Inflammatory macrophage treated with lipopolysaccharide for 1 hour (primary cell): ENCODE measurements around the gene CD207.

Experiments used
- DNase-seq, 2 donors: peaks; one replicate each; pipeline ENCODE4 v3.0.0-alpha.2; 2020 to 2022

The CD207 gene

DNA sequence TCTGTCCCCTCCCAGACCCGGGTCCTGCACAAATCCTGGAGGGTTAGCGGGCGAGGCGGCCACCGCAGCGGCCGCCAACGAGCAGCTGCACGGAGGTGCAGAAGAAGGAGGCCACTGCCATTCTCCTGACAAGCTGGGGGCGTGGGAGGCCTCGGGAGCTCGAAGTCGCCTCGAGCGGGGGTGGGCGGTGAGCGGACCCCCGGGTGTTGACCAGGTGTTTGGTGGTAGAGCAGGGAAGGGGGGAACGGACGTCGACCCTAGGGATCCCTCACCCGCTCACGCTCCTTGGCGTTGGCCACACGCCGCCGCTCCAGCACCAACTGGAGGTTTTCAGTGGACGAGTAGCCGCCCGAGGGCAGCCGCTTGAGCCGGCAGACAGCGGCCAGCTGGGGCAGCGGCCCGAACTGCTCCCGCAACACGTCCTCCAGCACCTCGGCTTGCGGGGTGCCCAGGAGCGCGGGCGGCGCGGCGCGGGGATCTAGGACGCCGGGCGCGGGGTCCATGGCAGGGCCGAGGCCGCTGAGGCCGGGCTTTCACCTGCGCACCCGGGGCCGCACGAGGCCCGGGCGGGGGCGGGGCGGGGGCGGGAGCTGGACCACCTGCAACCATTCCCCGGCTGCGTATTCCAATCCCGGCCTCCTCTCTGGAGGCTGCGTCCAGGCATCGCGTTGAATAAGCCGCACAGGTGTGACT is 45.3 kb downstream of the CD207 start, which contains the start of gene FIGLA:
Gene FIGLA, minus strand, starts transcription at position 508 of the 693 bp plus-strand sequence. Its CDS starts 5 bp downstream, at position 503.
- no peak for DNase-seq

DNA sequence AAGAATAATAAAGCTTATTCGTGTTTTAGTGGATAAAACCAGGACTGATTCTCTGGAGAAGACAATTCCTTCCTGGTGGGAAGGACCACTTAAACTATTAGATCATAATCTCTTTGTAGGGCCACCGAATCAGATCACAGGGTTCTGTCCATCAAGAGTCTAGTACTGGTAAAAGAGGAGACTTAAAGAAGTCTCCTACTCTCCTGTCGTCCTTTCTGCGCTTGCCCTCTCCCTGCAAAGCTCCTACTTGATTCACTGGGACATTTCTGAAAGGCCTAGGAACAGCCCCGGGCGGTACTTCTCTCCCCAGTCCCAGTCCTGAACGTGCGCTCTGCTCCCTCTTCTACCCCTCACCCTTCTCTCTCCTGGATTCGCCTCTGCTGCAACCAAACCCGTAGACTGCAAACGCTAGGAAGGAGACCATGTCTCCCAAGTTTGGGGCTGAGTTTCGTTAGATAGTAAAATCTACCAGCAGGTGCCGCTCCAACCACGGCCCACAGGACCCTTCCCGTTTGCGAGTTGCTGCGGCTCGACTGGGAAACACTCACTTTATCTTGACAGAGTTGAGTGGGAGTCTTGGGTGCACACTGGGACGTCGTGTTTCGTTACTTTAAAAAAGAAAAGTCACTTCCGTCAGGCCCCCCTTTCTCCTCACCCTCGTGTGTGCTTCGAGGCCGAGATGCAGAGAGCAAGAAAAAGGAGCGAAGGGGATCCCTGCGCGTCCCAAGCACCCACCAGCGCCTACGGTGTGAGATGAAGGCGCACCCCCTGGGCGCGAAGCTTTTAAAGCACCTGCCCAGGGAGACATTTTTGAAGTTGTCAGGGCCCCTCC is 46.1 kb downstream of the CD207 start:
- DNase-seq = peak; percentile 66 to 91

DNA sequence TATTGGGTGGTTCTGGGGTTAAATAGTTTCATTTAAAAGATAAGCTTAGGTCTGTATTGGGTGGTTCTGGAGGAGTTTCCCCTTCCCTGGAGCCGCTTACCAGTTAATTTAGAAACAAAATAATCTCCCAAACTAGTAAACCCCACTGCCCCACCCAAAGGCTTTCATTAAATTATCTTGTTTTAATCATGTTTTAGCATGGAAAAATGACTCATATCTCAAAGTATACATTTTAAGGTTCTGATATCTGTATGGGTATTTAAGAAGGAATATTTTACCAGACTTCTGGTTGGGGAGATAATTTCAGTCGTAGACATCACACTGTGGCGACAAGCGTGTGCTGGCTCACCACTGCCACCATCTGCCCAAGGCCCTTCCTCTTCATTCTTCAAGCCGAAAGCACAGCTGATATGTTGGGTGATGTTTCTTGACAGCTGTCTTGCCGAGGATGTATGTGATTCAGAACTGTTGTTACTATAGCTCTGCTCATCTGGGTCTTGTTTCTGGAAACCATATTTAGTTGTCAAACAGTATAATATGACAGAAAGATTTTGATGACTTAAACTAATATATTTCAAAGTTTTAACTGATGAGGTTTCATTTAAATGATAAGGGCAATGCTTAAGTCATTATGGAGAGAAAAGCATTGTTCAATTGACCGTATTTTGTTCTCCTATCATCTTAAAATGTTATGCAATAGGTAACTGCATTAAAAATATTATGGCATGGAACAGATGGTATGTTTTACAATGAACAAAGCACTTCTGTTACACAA is 50.3 kb downstream of the CD207 start:
- peak; percentile 34 to 66 for DNase-seq

DNA sequence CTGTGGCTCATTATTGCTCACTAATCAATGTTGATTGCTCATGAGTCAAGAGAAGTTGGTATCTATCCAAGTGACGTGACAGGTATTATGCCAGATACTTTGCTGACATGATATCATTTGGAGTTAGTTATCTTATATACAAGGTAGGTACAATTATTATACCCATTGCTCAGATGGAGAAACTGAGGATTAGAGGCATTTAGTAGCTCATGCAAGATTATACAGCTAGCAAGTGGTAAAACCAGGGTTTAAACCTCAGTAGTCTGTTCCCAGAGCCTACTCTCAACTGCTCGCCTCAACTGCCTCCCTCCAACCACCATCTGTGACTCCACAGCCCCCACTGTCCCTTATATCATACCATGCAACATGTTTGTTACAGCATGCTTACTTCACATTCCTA is 51.3 kb downstream of the CD207 start:
- DNase-seq = no peak
